CD4-positive, alpha-beta T cell (primary cell): Measurements from ENCODE around the gene IL16. TPM values are rescaled to one million over a fixed set of nuclear protein-coding genes. Genes with fewer than 3 reads are reported as not detected.
"Not testable (repeated sequence)": the region's sequence is repeated elsewhere in the genome, so short reads cannot be mapped to it uniquely, and the experiment has no call there.

ENCODE experiments used
- ATAC-seq: fragments of 200-7000 bp; cut with Tn5 transposase; one replicate; pipeline ENCODE4 v1.10.0; 2022; ENCODE audit warnings: mild to moderate bottlenecking; ENCODE audit not compliant: poor library complexity
- CTCF ChIA-PET: fragments of 350-600 bp; sonication (Branson Sonifier 250); formaldehyde crosslinking; loops from one replicate; lab custom pipeline; 2021; ENCODE audit warnings: antibody characterized with exemption, inconsistent platforms; lab: Charles Lee
- POLR2A ChIA-PET: fragments of 350-600 bp; sonication (Branson Sonifier 250); formaldehyde crosslinking; loops from one replicate; lab custom pipeline; 2021; ENCODE audit warnings: antibody characterized with exemption, inconsistent platforms; lab: Charles Lee
- DNase-seq, 14 experiments: peaks; one replicate each; pipeline ENCODE4 v3.0.0-alpha.2; 2013 to 2020; ENCODE audit warnings: mixed read lengths in 2 of 14
- H3K27ac ChIP-seq, 2 donors: one replicate each; pipeline versions ENCODE4 v1.5.1 to v1.7.0; 2013; ENCODE audit warnings: low read length in 2 of 2, low read depth in 1 of 2, mild to moderate bottlenecking in 1 of 2
- H3K27me3 ChIP-seq, 2 experiments: 1 replicate in 1 of 2; 2 replicates in 1 of 2; pipeline versions ENCODE4 v1.6.1 to v1.7.0; 2013; ENCODE audit warnings: low read length in 2 of 2, control low read depth in 1 of 2, mild to moderate bottlenecking in 1 of 2, moderate library complexity in 1 of 2; ENCODE audit not compliant: insufficient read depth in 2 of 2, control insufficient read depth in 1 of 2
- H3K36me3 ChIP-seq: one replicate; pipeline ENCODE4 v1.6.1; 2013; ENCODE audit warnings: low read length, control low read depth; ENCODE audit not compliant: insufficient read depth
- H3K4me1 ChIP-seq: one replicate; pipeline ENCODE4 v1.6.1; 2013; ENCODE audit warnings: low read length, control low read depth; ENCODE audit not compliant: insufficient read depth
- H3K4me3 ChIP-seq: one replicate; pipeline ENCODE4 v1.5.1; 2013; ENCODE audit warnings: mild to moderate bottlenecking, low read length, moderate library complexity
- H3K9me3 ChIP-seq, 2 experiments: 1 replicate in 1 of 2; 2 replicates in 1 of 2; pipeline versions ENCODE4 v1.6.1 to v1.7.0; 2013; ENCODE audit warnings: low read length in 2 of 2, mild to moderate bottlenecking in 2 of 2, control low read depth in 1 of 2, moderate library complexity in 1 of 2; ENCODE audit not compliant: control insufficient read depth in 1 of 2, insufficient read depth in 1 of 2
- H3K27ac Mint-ChIP-seq: one replicate; pipeline ENCODE4 v1.8.0; 2020; ENCODE audit warnings: mixed read lengths
- H3K27me3 Mint-ChIP-seq: one replicate; pipeline ENCODE4 v1.8.0; 2021; ENCODE audit warnings: mixed read lengths
- H3K36me3 Mint-ChIP-seq: one replicate; pipeline ENCODE4 v1.8.0; 2021; ENCODE audit warnings: low read depth, mixed read lengths
- H3K4me1 Mint-ChIP-seq: one replicate; pipeline ENCODE4 v1.8.0; 2021; ENCODE audit warnings: low read depth, mixed read lengths
- H3K4me3 Mint-ChIP-seq: one replicate; pipeline ENCODE4 v1.8.0; 2020; ENCODE audit warnings: mild to moderate bottlenecking, mixed read lengths
- H3K9me3 Mint-ChIP-seq: one replicate; pipeline ENCODE4 v1.8.0; 2020; ENCODE audit warnings: mixed read lengths
- CTCF ChIP-seq: fragments of 200-600 bp; IDR thresholded peaks from one replicate; pipeline ENCODE4 v1.8.0; 2022; ENCODE audit warnings: antibody characterized with exemption, mild to moderate bottlenecking
- intact Hi-C, 2 experiments: fragments of 100-400 bp; cut with DNase I in 1 of 2; cut with micrococcal nuclease in 1 of 2; formaldehyde crosslinking; loops; one replicate each; pipeline versions ENCODE4 v1.15.1 to v1.9.0; 2023 to 2025; cut with DNase I, micrococcal nuclease
- total RNA-seq, 174 experiments: library from RNA in 2 of 174; stranded (reverse) in 2 of 174; gene quantifications; one replicate each; pipeline ENCODE4 v1.2.3 and lab custom pipeline; 2021 to 2026

The IL16 gene
- total RNA-seq, 2 experiments from 2014 or later, result 164 to 168 TPM

GRCh38 chr15:81206018-81206417, 9.3 kb downstream of the IL16 start:
- H3K27me3 Mint-ChIP-seq, result peaks cover 4% of the 10 kb centered on the region
- ATAC-seq, result no peak
- TF ChIP-seq CTCF, result no peak
- intact Hi-C loops, result no loop called here
- POLR2A ChIA-PET, result interaction anchor here (0.5 kb wide), 1 partner anchor 110 kb away, joined by 3 read pairs; no protein-coding TSS in a partner anchor
- Histone ChIP-seq H3K36me3 (no peaks in the 10 kb centered on the region), H3K27me3 (no peaks in the 10 kb centered on the region), H3K27ac (no peak overlapping the region), H3K9me3 (no peaks in the 10 kb centered on the region), H3K4me1 (no peaks in the 10 kb centered on the region), H3K4me3 (no peak overlapping the region)
- H3K4me1 Mint-ChIP-seq, result no peaks in the 10 kb centered on the region
- CTCF ChIA-PET, result no interaction called here
- no peak overlapping the region for H3K4me3 Mint-ChIP-seq
- H3K36me3 Mint-ChIP-seq, result no peaks in the 10 kb centered on the region
- no peak overlapping the region for H3K27ac Mint-ChIP-seq
- peaks cover 3% of the 10 kb centered on the region for H3K9me3 Mint-ChIP-seq
- no peak for DNase-seq

DNA sequence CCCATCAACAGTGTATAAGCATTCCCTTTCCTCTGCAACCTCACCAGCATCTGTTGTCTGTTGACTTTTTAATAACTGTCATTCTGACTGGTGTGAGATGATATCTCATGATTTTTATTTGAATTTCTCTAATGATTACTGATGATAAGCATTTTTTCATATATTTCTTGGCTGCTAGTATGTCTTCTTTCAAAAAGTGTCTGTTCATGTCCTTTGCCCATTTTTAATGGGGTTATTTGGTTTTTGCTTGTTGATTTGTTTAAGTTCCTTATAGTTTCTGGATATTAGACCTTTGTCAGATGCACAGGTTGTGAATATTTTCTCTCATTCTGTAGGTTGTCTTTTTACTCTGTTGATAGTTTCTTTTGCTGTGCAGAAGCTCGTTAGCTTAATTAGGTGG, 11.3 kb downstream of the IL16 start:
- H3K36me3 Mint-ChIP-seq, H3K4me3 ChIP-seq, H3K4me1 ChIP-seq, POLR2A ChIA-PET, H3K4me3 Mint-ChIP-seq, H3K36me3 ChIP-seq, H3K9me3 Mint-ChIP-seq, CTCF ChIA-PET, H3K4me1 Mint-ChIP-seq, H3K27ac ChIP-seq, ATAC-seq, H3K9me3 ChIP-seq, DNase-seq, H3K27ac Mint-ChIP-seq, intact Hi-C loops, H3K27me3 ChIP-seq, H3K27me3 Mint-ChIP-seq: not testable (repeated sequence)

- peaks cover 0 to 11% of the 10 kb centered on the region in 2 experiments for H3K9me3 ChIP-seq
- H3K27me3 ChIP-seq, result no peaks in the 10 kb centered on the region
- H3K4me3 ChIP-seq, result no peak overlapping the region
- no peak overlapping the region for H3K4me3 Mint-ChIP-seq
- no peak overlapping the region for H3K27ac ChIP-seq
- H3K27ac Mint-ChIP-seq, result no peak overlapping the region
- no peak for TF ChIP-seq CTCF
- H3K9me3 Mint-ChIP-seq, result peaks cover 7% of the 10 kb centered on the region
- ChIA-PET CTCF (no interaction called here), POLR2A (no interaction called here)
- no peak for ATAC-seq
- no peaks in the 10 kb centered on the region for H3K4me1 ChIP-seq
- intact Hi-C loops, result no loop called here
- H3K4me1 Mint-ChIP-seq, result no peaks in the 10 kb centered on the region
- no peaks in the 10 kb centered on the region for H3K36me3 Mint-ChIP-seq
- H3K36me3 ChIP-seq, result no peaks in the 10 kb centered on the region
- H3K27me3 Mint-ChIP-seq, result peaks cover 7% of the 10 kb centered on the region
- no peak for DNase-seq
Measured at GRCh38 chr15:81209635-81210034, 13.0 kb downstream of the IL16 start.

GRCh38 chr15:81211376-81211775, 14.7 kb downstream of the IL16 start:
- H3K27ac ChIP-seq, result no peak overlapping the region
- no peaks in the 10 kb centered on the region for H3K4me1 ChIP-seq
- ATAC-seq (no peak), DNase-seq (no peak)
- Mint-ChIP-seq H3K27me3 (peaks cover 7% of the 10 kb centered on the region), H3K36me3 (no peaks in the 10 kb centered on the region), H3K4me3 (no peak overlapping the region), H3K27ac (no peak overlapping the region), H3K4me1 (no peaks in the 10 kb centered on the region), H3K9me3 (peaks cover 7% of the 10 kb centered on the region)
- TF ChIP-seq CTCF, result no peak
- ChIA-PET CTCF (no interaction called here), POLR2A (no interaction called here)
- H3K36me3 ChIP-seq, result no peaks in the 10 kb centered on the region
- H3K9me3 ChIP-seq, result peaks cover 10 to 21% of the 10 kb centered on the region in 2 experiments
- no peak overlapping the region for H3K4me3 ChIP-seq
- peaks cover 0 to 7% of the 10 kb centered on the region in 2 experiments for H3K27me3 ChIP-seq
- intact Hi-C loops, result no loop called here
